Stimulated activated CD8-positive, alpha-beta memory T cell treated with anti-CD3 and anti-CD28 coated beads, Interleukin-4, amount 100 ng/mL, for 24 hours (primary cell): Measurements from ENCODE around the gene LIPA.
"Not testable (repeated sequence)": the region's sequence is repeated elsewhere in the genome, so short reads cannot be mapped to it uniquely, and the experiment has no call there.

ENCODE experiments used
- DNase-seq: peaks from one replicate; pipeline ENCODE4 v3.0.0-alpha.2; 2020; ENCODE audit warnings: low read depth

LIPA gene

DNA sequence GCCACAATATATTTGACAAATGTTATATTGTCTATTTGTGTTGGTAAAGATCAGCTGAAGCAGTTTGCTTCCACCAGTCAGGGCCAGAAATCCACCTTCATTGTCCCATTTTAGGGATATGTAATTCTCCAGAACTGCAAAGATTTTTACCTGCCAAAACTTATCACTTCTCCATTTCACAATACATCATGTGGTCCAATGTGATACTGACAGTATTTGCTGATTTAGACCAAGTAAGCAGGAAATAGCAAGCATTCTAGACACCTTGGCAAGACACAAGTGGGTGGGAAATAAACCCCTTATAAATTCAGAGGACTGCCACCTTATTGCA, 18.5 kb upstream of the LIPA start:
- DNase-seq: no peak

DNA sequence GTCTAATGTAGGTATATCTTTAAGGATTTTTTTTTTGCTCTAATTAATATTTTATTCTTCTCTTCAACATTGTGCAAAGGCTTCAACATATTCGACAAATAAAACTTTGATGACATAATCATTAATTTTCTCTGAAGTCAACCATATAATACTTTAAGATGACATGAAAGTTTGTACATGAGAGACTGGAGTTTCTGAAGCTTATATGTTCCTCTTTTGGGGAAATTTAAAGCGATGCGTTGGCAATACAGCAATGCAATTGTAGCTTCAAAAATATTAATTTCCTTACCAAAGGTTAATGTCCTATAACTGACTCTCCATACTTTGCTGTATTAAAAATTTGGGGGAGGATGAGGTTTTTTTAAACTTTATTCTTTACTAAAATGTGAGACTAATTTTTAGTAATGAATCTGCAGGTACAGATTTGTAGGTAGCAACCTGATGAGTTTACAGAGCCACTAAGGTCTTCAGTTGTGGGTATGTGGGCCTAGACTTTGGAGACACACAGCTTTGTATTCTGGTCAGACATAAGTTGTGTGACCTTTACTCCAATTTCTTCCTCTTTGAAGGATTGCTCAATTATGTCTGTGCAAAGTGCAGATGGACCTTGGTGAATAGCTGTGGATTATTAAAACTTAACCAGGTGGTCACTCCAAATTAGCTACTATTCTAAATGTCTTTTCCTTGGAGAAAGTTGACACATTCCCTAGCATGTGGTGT, 18.0 kb upstream of the LIPA start:
- no peak for DNase-seq

DNA sequence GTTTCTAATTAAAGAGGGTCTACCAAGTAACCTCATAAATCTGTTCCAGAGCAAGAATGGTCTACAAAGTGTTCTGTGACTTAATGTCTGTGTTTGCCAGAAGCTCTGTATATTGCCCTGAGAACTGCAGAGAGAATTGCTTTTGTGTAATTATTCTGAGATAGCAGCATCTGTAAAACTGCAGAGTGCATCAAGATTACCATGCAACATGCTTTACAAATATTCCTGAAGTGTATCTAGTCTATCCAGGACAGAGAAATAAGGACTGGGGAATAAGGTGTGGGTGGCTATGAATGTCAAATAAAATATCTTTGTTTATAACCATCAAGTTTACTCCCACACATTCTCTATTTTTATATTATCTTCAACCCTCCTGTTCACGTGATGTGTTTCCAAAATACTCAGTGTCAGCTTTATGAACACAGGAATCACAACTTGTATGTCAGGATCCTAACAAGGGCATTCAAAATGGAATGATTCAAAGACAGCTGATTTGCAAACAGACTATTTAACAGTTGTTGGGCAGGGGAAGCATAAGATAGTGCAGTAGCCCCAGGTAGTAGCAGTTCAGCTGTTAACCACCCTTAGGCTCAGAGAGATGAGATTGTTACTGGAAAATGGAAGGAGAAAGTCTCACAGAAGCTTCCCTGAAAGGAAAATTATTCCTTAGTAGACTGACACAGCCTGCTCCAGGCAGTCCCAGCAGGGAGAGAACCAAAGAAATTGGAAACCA, 15.3 kb upstream of the LIPA start:
- no peak for DNase-seq

DNA sequence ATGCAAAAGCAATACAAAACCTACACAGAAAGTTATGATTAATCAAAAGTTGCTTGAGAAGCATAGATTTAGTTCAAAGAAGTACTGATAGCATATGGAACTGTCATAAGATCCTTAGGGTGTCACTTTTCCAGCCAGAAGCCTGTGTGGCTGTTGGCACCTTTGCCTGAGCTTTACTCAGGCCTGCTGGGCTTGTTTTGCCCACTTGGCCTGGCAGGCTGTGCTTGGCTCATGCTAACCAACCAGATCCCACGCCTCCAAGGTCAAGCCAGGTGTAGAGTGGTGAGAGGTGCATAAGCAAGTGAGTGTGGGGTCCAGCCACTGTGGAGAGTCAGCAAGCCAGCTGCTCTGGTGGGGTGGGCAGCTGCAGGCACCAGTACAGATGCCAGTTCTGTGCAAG, 12.0 kb upstream of the LIPA start:
- no peak for DNase-seq

DNA sequence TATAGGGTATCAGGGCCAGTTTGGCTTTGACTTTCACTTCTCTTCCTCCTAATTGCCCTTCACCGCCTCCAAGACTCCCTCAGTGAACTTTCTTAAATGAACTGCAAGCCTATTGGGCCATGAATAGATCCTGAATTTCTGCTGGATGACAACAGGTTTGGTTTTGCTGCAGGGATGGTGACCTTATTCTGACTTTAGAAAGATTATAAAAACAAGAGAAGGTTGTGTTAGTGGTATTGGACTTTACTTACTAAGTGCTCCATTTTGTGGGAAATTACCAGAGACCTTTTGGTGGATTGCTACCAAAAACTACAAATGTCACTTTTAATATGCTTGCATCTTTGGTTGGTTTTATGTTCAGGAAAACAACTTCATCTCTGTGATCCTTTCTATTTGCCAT, 11.5 kb upstream of the LIPA start:
- no peak for DNase-seq

DNA sequence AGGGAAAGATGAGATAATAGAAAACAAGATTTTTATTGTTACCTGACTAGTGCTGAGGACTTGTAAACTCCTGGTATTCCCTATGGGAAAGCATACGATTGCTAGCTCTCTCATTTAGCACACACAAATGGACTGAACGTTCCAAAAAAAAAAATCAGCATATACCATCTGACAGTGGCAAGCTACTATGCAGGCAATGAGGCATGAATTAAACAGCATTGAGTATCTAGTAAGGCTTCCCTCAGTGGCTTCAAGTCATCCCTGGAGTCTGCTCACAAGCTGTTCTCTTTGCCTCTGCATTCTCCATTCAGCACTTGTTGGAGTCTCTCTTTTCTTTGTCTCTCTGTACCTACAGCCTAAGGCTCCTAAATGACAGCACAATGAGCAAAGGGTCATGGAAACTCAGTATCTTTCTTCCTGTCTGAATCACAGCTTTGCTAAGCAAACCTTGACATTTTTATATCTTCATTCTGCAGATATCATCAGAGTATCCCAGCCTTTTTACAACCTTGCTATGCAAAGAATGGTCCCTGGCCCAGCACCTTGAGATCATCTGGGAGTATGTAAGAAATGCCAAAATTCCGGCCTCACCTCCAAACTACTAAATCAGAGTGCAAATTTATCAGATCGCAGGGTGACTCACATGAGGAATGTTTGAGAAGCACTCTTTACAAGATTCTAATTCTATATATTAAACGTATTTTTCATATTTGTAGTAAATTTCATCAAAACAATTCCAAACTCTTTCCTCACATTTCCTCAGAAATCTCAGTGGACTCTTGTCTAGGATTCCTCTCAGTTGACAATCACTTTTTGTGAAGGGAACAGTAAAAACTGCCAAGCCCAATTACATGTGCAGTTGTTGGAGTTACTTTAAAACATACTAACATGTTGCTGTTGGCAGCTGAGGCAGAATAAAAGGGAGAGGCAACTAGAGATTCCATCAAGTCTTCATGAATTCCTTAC, 10.8 kb upstream of the LIPA start:
- no peak for DNase-seq

DNA sequence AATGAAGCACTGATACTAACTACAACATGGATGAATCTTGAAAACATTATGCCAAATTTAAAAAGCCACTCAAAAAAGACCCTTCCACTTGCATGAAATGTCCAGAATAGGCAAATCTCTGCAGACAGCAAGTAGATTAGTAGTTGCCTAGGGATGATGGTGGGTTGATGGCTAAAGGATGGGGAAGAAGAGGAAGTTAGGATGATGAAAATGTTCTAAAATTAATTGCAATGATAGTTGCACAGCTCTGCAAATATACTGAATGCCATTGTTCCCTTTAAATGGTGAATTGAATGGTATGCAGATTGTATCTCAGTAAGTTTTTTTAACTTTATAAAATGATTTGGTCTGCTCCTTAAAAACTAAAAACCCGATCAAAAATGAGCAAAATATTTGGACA, 7.3 kb upstream of the LIPA start:
- no peak for DNase-seq

DNA sequence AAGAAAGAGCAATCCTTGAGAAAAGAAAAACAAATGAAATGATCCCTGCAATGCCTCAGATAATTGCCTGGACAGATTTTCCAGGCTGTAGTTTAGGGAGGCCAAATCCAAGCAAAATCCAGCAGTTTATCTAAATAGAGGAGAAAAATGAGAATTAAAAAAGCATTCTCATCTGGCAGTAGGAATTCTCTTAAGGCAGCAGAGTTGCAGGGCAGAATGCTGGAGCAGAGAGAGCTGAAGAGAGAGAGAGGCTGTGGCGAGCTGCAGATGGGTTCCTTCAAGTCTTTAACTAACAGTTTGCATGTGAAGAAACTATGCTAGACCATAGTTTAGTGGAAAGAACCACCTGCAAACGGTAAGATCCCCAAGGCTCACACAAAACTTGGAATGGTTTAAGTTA, 6.0 kb upstream of the LIPA start:
- DNase-seq: no peak

DNA sequence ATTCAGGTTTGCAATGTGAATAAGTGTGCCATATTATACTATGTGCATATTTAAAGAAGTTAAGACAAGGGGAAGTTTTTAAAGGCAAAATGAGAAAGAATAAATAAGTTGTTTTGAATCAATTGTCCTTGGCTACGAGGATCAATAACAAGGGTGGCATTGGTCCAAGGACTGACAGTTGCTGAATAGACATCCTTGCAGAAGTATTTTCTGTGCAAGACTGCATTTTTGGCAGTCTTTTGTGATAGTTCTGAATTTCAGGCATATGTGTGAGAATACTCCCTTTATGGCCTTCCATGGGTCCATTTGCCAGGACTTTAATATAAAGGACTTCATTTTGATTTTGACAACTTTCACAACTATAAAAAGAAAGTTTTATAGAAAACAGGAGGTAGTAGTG, 5.4 kb upstream of the LIPA start:
- no peak for DNase-seq

DNA sequence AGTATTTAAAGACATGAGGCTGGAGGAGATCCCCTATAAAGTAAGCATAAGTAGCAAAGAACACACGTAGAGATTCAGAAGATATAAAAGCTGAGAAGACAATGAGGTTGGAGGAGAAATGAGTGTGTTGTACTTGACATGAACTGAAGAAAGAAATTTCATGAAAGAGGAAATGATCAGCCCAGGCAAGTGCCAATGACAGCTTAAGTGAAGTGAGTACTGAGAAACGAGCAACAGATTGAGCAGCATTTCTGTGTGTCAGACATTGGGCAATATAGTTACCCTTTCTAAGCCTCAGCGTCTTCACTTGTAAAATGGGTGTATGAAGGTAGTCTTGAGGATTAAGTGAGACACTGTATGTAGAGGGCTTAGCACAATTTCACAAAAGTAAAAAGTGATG, 4.8 kb upstream of the LIPA start:
- no peak for DNase-seq

DNA sequence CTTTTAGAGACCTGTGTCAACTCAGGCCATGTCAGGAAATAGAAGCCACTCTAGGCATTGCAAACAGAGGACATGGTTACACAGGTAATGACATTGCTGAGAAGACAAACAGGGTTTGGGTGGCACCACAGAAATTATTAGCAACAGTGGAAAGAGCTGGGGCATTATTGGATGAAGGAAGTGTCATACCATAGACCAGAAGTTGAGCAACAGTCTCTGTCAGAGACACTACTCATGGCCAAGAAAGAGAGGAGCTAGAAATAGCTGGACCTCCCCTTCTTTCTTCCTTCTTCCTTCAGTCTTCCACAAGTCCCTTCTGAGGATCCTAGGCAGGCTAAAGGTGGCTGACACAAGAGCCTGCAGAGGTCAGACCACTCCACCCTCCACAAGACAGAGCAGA, 4.2 kb upstream of the LIPA start:
- DNase-seq: no peak

DNA sequence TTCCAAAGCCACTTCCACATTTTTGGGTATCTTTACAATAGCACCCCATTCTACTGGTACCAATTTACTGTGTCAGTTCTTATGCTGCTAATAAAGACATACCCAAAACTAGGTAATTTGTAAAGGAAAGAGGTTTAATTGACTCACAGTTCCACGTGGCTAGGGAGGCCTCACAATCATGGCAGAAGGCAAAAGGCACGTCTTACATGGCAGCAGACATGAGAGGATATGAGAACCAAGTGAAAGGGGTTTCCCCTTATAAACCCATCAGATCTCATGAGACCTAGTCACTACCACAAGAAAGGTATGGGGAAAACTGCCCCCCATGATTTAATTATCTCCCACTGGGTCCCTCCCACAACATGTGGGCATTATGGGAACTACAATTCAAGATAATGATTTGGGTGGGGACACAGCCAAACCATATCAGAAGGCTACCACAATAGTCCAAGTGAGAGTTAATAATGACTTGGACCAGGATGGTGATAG, 3.6 kb upstream of the LIPA start:
- not testable (repeated sequence) for DNase-seq

DNA sequence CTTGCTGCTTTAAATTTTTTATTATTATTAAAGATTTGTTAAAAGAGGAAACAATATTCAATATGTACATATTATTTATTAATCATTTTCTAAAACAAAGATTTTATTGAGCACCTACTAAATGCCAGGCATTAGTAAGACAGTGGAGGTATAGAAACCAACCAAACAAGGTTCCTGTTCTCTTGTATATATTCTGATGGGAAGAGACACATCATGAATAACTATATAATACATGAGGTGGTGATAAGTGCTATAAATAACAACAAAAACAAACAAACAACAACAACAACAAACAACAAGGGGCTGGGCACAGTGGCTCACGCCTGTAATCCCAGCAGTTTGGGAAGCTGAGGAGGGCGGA, 630 bp upstream of the LIPA start:
- DNase-seq: no peak

DNA sequence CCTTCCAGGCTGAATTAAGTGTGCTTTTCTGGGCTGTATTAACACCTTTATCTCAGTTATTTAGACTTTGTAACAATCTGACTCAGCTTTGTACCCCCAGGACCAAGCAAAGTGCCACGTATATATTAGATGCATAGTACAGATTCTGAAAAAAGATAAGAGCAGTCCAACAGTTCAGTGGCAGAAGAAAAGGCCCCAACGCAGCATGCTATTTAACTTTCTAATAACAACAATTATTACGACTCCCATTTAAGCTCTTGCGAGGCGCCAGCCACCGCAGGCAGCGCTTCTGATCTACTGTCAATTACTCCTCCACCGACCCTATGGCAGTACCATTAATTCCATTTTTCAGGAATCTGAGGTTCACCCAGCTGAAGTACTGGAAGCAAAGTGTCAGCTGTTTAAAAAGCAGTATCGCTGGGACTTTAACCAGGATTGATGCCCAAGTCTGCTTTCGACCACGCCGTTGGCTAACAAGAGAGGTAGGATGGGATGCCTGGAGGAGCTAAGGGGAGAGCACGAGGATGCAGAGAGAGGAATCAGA, 638 bp downstream of the LIPA start:
- DNase-seq: no peak

DNA sequence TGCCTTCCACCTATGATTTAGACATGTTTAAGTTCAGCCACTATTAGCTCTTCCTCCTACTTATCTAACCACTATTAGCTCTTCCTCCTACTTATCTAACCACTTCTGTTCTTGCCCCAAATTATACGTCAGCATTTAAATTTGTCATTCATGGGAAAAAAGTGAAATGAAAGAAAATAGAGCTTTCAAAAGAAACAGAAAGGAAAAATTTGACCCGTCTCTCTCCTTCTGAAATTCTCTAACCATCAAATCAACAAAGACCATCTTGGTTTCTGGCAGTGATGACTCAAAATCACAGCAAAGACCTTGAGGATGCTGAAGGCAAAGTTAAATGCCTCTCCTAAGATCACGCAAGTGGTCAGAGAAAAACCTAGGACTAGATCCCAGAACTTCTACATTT, 2.6 kb downstream of the LIPA start:
- no peak for DNase-seq

DNA sequence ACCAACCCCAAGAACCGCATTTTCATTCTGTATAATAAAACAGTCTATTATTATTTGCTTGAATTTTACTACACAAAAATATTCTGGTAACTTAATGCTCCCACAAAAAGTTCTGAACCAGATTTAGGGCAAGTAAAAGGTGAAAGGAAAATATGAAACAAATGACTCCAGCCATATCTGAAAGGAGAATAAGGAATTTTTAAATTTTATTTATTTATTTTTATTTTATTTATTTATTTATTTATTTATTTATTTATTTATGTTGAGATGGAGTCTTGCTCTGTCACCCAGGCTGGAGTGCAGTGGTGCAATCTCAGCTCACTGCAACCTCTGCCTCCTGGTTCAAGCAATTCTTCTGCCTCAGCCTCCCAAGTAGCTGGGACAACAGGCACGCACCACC, 4.0 kb downstream of the LIPA start:
- not testable (repeated sequence) for DNase-seq

DNA sequence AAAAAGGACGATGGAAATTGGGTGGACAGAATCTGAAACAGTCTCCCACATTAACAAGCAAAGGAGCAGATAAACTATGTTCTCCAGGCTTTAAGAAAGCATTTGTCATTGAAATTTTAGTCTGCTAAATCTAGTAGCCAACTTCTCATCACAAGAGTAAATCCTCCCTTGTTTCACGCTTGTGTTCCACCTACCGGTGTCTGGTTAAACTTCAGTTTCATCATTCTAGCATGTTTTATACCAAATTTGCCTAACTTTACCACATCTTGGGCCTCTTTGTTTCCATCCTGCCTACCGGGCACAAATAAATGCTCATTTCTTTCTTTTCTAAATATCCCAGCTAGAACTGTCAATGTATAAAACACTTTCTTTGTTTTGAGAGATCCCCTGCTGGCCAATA, 5.8 kb downstream of the LIPA start:
- DNase-seq: no peak

DNA sequence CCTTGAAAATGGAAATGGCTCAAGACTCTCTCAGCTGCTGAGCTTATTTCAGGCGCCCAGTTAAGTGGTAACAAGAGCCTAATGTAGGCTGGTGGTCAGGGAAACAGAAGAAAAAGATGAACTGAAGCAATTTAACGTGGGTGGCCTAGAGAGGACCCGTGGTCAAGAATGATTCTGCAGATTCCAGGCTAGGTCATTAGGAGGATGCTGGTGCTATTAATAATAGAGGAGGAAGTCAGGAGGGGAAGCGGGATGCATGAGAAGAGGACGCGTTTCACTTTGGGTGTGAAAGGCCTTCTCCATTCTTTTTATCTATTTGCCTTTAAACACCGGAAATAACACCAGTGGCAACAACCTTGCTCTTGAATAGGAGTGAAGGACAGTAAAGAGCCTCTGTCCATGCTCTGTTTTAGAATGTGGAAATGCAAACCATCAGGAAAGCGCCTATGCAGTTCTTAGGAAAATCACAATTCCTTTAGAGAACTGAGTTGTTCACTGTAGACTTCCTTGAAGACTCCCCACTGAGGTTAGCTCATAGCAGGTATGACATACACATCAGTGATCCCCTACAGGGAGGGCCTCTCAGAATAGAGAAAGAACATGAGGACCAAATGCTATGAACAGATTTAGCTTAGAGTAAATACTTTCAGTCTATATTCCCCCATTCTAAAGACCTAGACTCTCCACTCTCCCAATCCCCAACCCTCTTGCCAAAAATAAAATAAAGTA, 8.6 kb downstream of the LIPA start:
- DNase-seq: no peak

DNA sequence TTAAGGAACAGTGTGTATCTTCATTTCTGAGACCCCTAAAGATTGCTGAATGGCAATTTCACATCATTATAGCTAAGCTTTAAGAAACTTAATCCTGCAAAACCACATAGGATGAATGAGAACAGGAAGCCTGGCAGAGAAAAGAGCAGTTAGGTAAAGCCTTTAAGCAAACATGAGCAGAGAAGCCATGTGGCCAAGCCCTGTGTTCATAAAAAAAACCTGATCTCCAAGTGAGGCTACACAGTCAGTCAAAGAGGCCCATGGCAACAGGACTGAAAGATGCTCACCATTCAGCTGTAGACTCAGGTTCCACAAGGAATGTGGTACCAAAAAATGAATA, 9.3 kb downstream of the LIPA start:
- no peak for DNase-seq

DNA sequence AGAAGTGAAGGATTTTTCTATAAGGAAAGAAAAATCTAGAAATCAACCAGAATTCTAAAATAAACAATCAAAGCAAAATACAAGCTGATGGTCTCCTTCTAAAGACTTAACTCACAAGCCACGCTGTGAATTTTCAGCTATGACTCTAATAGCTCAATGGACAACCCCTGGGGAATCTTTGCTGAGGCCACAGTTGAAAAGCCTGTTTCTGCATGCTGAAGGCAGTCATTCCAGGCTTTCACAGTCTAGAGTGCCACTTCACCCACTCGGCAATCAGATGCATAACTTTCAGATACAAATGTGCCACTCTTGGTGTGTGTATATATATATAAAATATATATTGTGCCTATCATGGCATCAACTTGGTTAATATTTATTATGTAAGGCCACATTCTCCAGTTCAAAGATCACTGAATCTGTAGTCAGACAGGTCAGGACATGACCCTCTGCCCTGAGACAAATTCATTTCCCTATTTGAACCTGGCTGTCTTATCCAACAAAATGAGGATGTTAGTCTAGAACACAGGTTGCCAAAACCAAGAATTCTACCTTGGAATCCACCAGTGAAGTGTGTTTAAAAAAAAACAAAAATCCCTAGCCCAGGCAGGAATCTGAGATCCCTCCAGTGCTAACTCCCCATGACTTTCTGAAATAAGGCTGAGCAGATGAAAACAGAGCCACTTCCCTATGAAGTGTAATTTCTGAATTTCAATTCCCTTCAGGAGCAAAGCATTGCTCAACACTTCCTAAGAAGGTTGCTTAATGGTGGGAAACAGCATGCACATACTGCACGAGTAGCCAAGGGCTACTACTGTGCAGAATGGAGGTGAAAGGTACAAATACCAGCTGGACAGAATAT, 9.9 kb downstream of the LIPA start:
- no peak for DNase-seq

DNA sequence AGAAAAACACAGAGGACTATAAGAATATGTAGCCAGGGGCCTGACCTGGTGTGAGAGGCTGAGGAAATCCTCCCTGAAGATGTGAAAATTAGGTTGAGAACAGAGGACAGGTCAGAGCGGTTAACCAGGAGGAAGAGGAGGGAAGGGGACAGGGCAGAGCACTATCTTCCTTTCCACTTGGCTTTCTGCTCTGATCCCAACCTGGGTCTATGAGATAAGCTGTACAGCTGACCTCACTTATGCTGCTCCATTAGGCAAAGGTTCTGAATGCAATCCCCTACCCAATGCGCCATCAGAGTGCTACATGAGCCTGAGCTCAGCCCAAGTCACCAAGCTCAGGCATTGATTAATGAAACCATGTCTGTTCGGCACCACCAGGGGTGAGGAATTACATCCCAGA, 10.5 kb downstream of the LIPA start:
- DNase-seq: no peak
